Esophagus squamous epithelium (tissue), 4 donors: ENCODE data around the gene GABRB1.

ENCODE experiments used
- CTCF ChIP-seq, 6 experiments: fragments of 450-650 bp in 4 of 6; fragments of 200-600 bp in 2 of 6; sonication (generic) in 2 of 6; IDR thresholded peaks; one replicate each; pipeline ENCODE4 v1.5.1; 2016 to 2019; ENCODE audit warnings: antibody characterized with exemption in 6 of 6, mild to moderate bottlenecking in 4 of 6, moderate library complexity in 4 of 6
- POLR2A ChIP-seq, 4 donors: fragments of 450-650 bp; IDR thresholded peaks; one replicate each; pipeline ENCODE4 v1.6.1; 2017; ENCODE audit warnings: antibody characterized with exemption in 4 of 4, mild to moderate bottlenecking in 4 of 4, moderate library complexity in 3 of 4

GRCh38 chr4:47382846-47383360 lies 351.5 kb downstream of the GABRB1 start:
- TF ChIP-seq POLR2A (IDR thresholded peaks at IDR 0.05): no peak
- TF ChIP-seq CTCF (IDR thresholded peaks at IDR 0.05): no peak
